ENCODE measurements around the gene CPLX1. TPM values are rescaled to one million over a fixed set of nuclear protein-coding genes. Genes with fewer than 3 reads are reported as not detected.

CPLX1 gene
- total RNA-seq, 4 donors from 2014 or later: 0.12 to 0.34 (median 0.13) TPM; not detected in 1

GRCh38 chr4:786861-787300 is 39.0 kb downstream of the CPLX1 start:
- intact Hi-C loops (cut with DNase I; ENCODE audit: low total_unique reads): no loop called here
- TF ChIP-seq CTCF (IDR thresholded peaks at IDR 0.05): no peak
- TF ChIP-seq POLR2A (IDR thresholded peaks at IDR 0.05): no peak

GRCh38 chr4:786074-786741 is 39.7 kb downstream of the CPLX1 start:
- WGBS, 2 donors: 1 to 13% methylated on average over 29 to 42 of the region's 72 CpGs
- no peak for DNase-seq (ENCODE audit: low spot score in 2 of 2)
- TF ChIP-seq CTCF (IDR thresholded peaks at IDR 0.05) (no peak), POLR2A (IDR thresholded peaks at IDR 0.05) (no peak)
- H3K4me3 ChIP-seq (ENCODE audit: low read depth, poor library complexity, severe bottlenecking): peak overlapping the region; percentile 9
- intact Hi-C loops (cut with DNase I; ENCODE audit: low total_unique reads): no loop called here

More at GRCh38 chr4:786861-787300, 39.0 kb downstream of the CPLX1 start:
- H3K4me3 ChIP-seq (ENCODE audit: low read depth, poor library complexity, severe bottlenecking): no peak overlapping the region
- DNase-seq (ENCODE audit: low spot score in 2 of 2): peak in 1 of 2 donors; percentile 87
- WGBS, 2 donors: 34 to 64% methylated on average over 12 of the region's 16 CpGs

- peak overlapping the region; percentile 9 for H3K4me3 ChIP-seq (ENCODE audit: low read depth, poor library complexity, severe bottlenecking)
- TF ChIP-seq CTCF (IDR thresholded peaks at IDR 0.05): no peak
- no peak for TF ChIP-seq POLR2A (IDR thresholded peaks at IDR 0.05)
- intact Hi-C loops (cut with DNase I; ENCODE audit: low total_unique reads): no loop called here
- no peak for DNase-seq (ENCODE audit: low spot score in 2 of 2)
- WGBS, 2 donors: 14 to 18% methylated on average over 54 of the region's 57 CpGs
Observed at GRCh38 chr4:785332-786073, 40.4 kb downstream of the CPLX1 start.

- H3K4me3 ChIP-seq (ENCODE audit: low read depth, poor library complexity, severe bottlenecking): no peak overlapping the region
- WGBS, 2 donors: 71 to 77% methylated on average over 54 to 57 of the region's 57 CpGs
- intact Hi-C loops (cut with DNase I; ENCODE audit: low total_unique reads): no loop called here
- DNase-seq (ENCODE audit: low spot score in 2 of 2): no peak
- TF ChIP-seq POLR2A (IDR thresholded peaks at IDR 0.05) (no peak), CTCF (IDR thresholded peaks at IDR 0.05) (no peak)
Observed at GRCh38 chr4:784401-785331, 41.3 kb downstream of the CPLX1 start.

- WGBS, 2 donors: 0 to 1% methylated on average over 20 to 31 of the region's 57 CpGs
- TF ChIP-seq CTCF (IDR thresholded peaks at IDR 0.05): no peak
- TF ChIP-seq POLR2A (IDR thresholded peaks at IDR 0.05): peak in 1 of 2 donors; percentile 73
- H3K4me3 ChIP-seq (ENCODE audit: low read depth, poor library complexity, severe bottlenecking): peak overlapping the region; percentile 100
- intact Hi-C loops (cut with DNase I; ENCODE audit: low total_unique reads): no loop called here
- peak; percentile 98 to 100 for DNase-seq (ENCODE audit: low spot score in 2 of 2)
Observed at GRCh38 chr4:781493-782216, 44.3 kb downstream of the CPLX1 start.
